Testis (tissue), 3 donors: Measurements from ENCODE around the gene UBTF. TPM values are rescaled to one million over a fixed set of nuclear protein-coding genes. Genes with fewer than 3 reads are reported as not detected.

ENCODE experiments used
- DNase-seq: peaks from one replicate; pipeline ENCODE4 v3.0.0-alpha.2; 2019
- H3K27ac ChIP-seq, 2 donors: fragments of 200-600 bp; sonication (generic); one replicate each; pipeline ENCODE4 v1.5.1; 2019
- H3K27me3 ChIP-seq: fragments of 200-600 bp; sonication (generic); one replicate; pipeline ENCODE4 v1.5.1; 2019
- H3K36me3 ChIP-seq: fragments of 200-600 bp; sonication (generic); one replicate; pipeline ENCODE4 v1.5.1; 2017; ENCODE audit warnings: low read depth; ENCODE audit errors: missing control alignments
- H3K4me1 ChIP-seq: fragments of 200-600 bp; sonication (generic); one replicate; pipeline ENCODE4 v1.5.1; 2019
- H3K4me3 ChIP-seq, 2 donors: fragments of 200-600 bp; sonication (generic); one replicate each; pipeline ENCODE4 v1.5.1; 2017 to 2019
- H3K9me3 ChIP-seq: fragments of 200-600 bp; sonication (generic); one replicate; pipeline ENCODE4 v1.5.1; 2017
- POLR2A ChIP-seq: fragments of 450-650 bp; IDR thresholded peaks from one replicate; pipeline ENCODE4 v1.6.1; 2017; ENCODE audit warnings: antibody characterized with exemption, mild to moderate bottlenecking, moderate library complexity
- WGBS, 2 donors: methylation state at CpG; one replicate each; pipeline ENCODE4 v1.1.5; 2018; 5-methylcytosine and 5-hydroxymethylcytosine counted together
- intact Hi-C: fragments of 100-400 bp; cut with DNase I; formaldehyde crosslinking; loops from one replicate; pipeline ENCODE4 v1.15.1; 2023; ENCODE audit warnings: low total_unique reads
- polyA plus RNA-seq: library from polyadenylated mRNA; stranded (reverse); fragments of 350-450 nt; fragmentation: Illumina TruSeq; extraction: RNeasy Lipid Tissue Mini Kit (QIAGEN cat#74804); gene quantifications from one replicate; pipeline ENCODE4 v1.2.3, GENCODE V29; 2014; ENCODE audit warnings: low read depth, low replicate concordance; ENCODE audit not compliant: insufficient read depth
- total RNA-seq, 2 donors: library from RNA; depleted of rRNA; stranded (reverse); fragments of >200 nt; gene quantifications; one replicate each; pipeline ENCODE4 v1.2.3, GENCODE V29; 2016
- TF ChIP-seq, protein P1 (sequence below), 3 experiments: fragments of 450-650 bp in 2 of 3; fragments of 200-600 bp in 1 of 3; sonication (generic) in 1 of 3; IDR thresholded peaks; one replicate each; pipeline ENCODE4 v1.5.1; 2016 to 2019; ENCODE audit warnings: antibody characterized with exemption in 3 of 3, mild to moderate bottlenecking in 2 of 3, moderate library complexity in 1 of 3

UBTF gene
- total and polyA plus RNA-seq, 3 donors from 2014 or later: 54.2 to 78.7 (median 69.6) TPM

DNA sequence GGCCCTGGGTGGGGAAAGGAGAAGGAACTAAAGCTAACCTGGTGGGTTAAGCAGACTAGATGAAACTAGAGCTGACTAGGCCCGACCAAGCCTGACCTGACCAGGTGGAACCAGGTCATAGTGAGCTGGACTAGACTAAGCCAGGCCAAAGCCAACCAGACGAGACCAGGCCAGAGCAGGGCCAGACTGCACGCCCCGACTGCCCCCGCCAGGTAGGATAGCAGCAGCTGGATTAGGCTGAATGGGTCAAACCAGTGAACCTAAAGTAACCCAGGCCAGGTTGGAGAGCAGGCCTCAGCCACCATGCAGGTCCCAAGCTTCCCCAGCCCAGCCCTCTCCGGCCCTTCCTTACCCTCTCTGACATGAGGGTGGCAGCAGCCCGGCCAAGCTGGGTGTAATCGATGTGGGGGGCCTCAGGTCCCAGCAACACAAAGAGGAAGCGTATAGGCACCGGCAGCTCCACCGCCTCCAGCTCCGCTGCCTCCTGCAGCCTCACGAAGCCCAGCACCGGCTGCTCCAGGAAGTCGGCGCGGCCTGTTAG lies 39.4 kb upstream of the UBTF start:
- H3K36me3 ChIP-seq: no peaks in the 10 kb centered on the region
- no peaks in the 10 kb centered on the region for H3K4me1 ChIP-seq
- H3K9me3 ChIP-seq: no peaks in the 10 kb centered on the region
- no peak overlapping the region for H3K27ac ChIP-seq
- 86 to 88% methylated on average over 11 to 17 of the region's 17 CpGs for WGBS, 2 donors
- intact Hi-C loops: no loop called here
- TF ChIP-seq, protein P1, sequence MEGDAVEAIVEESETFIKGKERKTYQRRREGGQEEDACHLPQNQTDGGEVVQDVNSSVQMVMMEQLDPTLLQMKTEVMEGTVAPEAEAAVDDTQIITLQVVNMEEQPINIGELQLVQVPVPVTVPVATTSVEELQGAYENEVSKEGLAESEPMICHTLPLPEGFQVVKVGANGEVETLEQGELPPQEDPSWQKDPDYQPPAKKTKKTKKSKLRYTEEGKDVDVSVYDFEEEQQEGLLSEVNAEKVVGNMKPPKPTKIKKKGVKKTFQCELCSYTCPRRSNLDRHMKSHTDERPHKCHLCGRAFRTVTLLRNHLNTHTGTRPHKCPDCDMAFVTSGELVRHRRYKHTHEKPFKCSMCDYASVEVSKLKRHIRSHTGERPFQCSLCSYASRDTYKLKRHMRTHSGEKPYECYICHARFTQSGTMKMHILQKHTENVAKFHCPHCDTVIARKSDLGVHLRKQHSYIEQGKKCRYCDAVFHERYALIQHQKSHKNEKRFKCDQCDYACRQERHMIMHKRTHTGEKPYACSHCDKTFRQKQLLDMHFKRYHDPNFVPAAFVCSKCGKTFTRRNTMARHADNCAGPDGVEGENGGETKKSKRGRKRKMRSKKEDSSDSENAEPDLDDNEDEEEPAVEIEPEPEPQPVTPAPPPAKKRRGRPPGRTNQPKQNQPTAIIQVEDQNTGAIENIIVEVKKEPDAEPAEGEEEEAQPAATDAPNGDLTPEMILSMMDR (IDR thresholded peaks at IDR 0.05): no peak
- TF ChIP-seq POLR2A: no peak
- no peak for DNase-seq
- no peak overlapping the region for H3K4me3 ChIP-seq
- no peaks in the 10 kb centered on the region for H3K27me3 ChIP-seq

DNA sequence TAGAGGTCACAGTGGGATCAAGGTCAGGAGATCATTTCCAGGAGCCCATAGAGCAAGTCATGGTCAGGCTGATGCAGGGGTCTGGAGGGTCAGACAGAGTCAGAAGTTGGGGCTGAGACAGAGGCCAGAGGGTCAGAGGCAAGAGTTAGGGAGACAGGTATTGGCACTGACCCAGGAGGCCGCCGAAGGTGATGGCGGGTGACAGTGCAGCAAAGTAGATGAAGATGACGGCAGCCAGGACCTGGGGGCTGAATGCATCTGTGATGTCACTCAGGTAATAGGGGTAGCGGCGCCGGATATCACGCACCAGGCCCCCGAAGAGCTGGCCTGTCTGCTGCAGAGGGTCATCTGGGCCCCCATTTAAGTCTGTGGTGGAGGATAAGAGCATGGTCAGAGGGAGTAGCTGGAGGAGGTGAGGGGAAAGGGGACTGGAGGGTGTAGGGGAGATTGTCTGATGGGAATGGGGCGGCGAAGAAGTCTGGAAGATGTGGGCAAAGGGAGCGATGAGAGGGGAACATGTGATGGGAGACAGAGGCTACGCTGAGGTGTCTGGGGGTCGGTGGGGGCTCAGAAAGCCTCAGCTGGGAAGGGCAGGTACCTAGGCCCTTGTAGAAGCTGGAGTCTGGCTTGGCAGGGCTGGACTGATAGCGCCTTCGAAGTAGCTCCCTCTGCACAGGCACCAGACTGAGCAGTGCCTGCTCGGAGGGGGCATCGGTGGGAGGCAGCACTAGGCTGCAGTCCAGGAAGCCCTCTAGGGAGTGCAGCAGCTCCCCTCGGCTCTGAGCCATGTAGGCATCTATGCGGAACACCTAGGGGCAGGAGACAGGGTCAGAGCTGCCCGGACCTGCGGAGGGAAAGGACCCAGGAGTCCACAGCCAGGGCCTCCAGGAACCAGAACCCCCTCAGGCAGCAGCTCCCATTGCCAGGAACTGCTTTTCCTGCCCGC lies 38.6 kb upstream of the UBTF start:
- DNase-seq: no peak
- WGBS, 2 donors: 90 to 93% methylated on average over 21 to 23 of the region's 23 CpGs

DNA sequence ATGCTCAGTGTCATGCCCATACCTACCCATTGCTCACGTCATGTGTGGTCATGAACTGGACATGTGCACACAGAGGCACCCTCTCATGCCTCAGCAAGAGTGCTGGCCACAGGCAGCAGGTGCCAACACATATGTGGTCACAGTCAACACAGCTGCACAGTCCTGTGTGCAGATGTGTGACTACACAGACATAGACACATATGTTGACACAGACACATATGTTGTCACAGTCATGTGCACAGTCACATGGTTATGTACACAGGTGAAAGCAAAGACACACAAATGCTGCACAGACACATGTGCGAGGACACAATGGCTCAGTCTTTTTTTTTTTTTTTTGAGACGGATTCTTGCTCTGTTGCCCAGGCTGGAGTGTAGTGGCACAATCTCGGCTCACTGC lies 37.2 kb upstream of the UBTF start:
- H3K4me1 ChIP-seq: no peaks in the 10 kb centered on the region
- no peaks in the 10 kb centered on the region for H3K27me3 ChIP-seq
- H3K4me3 ChIP-seq: no peak overlapping the region
- TF ChIP-seq, protein P1 (IDR thresholded peaks at IDR 0.05): no peak
- no peak for TF ChIP-seq POLR2A
- no peaks in the 10 kb centered on the region for H3K36me3 ChIP-seq
- no peaks in the 10 kb centered on the region for H3K9me3 ChIP-seq
- intact Hi-C loops: no loop called here
- 83 to 89% methylated on average over 4 of the region's 4 CpGs for WGBS, 2 donors
- no peak for DNase-seq
- no peak overlapping the region for H3K27ac ChIP-seq

More for the DNA sequence above, 38.6 kb upstream of the UBTF start:
- Histone ChIP-seq H3K27me3 (no peaks in the 10 kb centered on the region), H3K27ac (no peak overlapping the region), H3K36me3 (no peaks in the 10 kb centered on the region), H3K4me3 (no peak overlapping the region), H3K4me1 (no peaks in the 10 kb centered on the region), H3K9me3 (no peaks in the 10 kb centered on the region)
- TF ChIP-seq, protein P1 (IDR thresholded peaks at IDR 0.05): no peak
- no peak for TF ChIP-seq POLR2A
- intact Hi-C loops: no loop called here

DNA sequence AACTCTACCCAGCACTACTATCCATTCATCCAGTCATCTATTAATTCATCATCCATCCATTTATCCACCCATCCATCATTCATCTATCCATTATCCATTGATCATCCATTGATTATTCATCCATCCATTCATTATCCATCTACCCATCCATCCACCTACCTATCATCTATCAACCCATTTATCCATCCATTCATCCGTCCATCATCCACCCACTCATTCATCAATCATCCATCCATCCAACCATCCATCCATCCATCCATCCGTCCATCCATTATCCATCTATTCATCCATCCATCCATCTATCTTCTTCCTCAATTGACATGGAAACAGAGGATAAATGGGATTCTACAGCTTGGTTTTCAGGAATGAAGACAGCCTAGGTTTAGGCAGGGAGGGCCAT lies 36.4 kb upstream of the UBTF start:
- intact Hi-C loops: no loop called here
- no peak for TF ChIP-seq POLR2A
- TF ChIP-seq, protein P1 (IDR thresholded peaks at IDR 0.05): no peak
- no peaks in the 10 kb centered on the region for H3K4me1 ChIP-seq
- no peak overlapping the region for H3K4me3 ChIP-seq
- H3K36me3 ChIP-seq: no peaks in the 10 kb centered on the region
- WGBS, 2 donors: 89% methylated on average over 2 of the region's 2 CpGs
- DNase-seq: no peak
- no peak overlapping the region for H3K27ac ChIP-seq
- H3K27me3 ChIP-seq: no peaks in the 10 kb centered on the region
- H3K9me3 ChIP-seq: no peaks in the 10 kb centered on the region
